Inflammatory macrophage (primary cell): ENCODE measurements around the gene RPAP3.
A peak's percentile ranks its signal among the peaks of the same experiment; 100 is the strongest.

Experiments used
- DNase-seq, 2 donors: peaks; one replicate each; pipeline ENCODE4 v3.0.0-alpha.2; 2020 to 2022
- total RNA-seq, 18 experiments: gene quantifications; one replicate each; lab custom pipeline; 2026; ENCODE audit warnings: mixed read lengths in 6 of 18, inconsistent platforms in 2 of 18; lab: John Stamatoyannopoulos, UW

RPAP3 gene, protein sequence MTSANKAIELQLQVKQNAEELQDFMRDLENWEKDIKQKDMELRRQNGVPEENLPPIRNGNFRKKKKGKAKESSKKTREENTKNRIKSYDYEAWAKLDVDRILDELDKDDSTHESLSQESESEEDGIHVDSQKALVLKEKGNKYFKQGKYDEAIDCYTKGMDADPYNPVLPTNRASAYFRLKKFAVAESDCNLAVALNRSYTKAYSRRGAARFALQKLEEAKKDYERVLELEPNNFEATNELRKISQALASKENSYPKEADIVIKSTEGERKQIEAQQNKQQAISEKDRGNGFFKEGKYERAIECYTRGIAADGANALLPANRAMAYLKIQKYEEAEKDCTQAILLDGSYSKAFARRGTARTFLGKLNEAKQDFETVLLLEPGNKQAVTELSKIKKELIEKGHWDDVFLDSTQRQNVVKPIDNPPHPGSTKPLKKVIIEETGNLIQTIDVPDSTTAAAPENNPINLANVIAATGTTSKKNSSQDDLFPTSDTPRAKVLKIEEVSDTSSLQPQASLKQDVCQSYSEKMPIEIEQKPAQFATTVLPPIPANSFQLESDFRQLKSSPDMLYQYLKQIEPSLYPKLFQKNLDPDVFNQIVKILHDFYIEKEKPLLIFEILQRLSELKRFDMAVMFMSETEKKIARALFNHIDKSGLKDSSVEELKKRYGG
- 13.7 to 42.4 (median 30.4) reads per million in 18 experiments for total RNA-seq

DNA sequence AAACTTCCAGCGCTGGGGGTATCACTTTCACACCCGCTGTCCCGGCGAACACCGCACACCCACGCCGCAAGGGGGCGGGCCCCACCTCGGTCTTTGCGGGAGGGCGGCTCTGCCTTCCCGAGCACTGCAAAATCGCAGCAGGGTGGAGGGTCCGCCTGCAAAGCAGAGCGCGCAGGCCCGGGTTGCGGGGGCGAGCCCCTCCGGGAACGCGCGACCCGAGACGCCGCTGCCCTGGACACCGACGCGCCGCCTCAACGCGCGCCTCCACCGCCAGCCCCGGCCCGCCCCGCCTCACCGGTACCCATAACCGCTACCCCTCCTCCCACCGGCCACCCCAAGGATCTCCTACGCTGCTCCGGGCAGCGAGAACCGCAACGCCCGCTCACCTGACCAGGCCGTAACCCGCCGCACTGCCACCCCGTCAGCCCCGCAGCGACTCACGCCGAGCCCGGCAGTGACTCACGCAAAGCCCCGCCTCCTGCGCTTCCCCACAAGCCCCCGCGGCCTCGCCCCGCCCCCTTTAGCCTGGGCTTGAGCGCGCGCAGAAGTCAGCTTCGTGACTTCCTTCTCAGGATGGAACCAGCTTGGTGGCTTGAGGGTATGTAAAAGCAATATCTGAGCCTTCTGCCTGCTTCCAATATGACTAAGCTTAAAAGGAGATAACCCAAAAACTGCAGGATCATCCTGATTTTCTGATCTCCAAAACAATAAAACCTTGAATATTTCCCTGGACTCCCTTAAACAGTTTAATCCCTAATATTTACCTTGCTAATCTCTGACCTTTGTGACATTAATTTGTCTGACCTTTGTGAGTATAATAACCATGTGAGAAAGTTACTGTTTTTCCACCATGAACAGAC, at the start of gene RPAP3:
Gene RPAP3, minus strand, starts transcription at position 465 of the 860 bp plus-strand sequence. CDS start 3,190 bp downstream, outside the sequence.
- peak; percentile 95 to 97 for DNase-seq

DNA sequence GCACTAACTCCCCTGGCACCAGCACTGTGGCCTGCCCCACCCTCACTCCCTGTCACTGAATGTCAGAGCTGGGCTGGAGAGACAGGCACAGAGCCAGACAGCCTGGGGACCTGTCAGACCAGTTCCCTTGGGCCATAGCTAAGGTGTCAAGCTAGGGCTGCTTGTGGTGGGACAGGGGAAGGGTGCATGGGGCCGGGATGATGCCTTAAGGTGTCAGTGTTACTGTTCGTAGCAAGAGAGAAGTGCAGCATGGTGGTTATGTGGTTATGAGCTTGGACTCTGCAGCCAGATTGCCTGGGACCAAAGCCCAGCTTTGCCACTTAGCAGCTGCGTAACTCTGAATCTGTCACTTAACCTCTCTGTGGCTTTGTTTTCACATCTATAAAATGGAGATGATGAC, 49.1 kb upstream of the RPAP3 start:
- DNase-seq, result no peak

DNA sequence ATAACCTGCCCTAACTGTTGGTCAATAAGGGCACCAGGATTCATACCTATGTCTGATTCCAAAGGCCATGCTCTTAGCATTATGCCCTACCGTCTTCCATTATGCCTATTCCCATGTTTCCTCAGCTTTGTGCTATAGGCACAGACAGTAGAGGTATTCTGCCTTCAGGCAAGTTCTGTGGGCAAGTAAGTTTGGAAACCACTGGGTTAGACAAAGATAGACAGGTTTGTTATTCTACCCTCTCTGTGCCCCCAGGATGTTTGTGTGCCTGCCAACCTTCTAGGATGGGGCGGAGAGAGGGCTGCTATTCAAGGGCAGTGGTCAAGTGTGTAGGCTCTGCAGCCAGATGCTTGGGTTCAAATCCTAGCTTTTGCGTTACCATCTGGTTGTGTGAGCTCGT, 48.3 kb upstream of the RPAP3 start:
- no peak for DNase-seq

DNA sequence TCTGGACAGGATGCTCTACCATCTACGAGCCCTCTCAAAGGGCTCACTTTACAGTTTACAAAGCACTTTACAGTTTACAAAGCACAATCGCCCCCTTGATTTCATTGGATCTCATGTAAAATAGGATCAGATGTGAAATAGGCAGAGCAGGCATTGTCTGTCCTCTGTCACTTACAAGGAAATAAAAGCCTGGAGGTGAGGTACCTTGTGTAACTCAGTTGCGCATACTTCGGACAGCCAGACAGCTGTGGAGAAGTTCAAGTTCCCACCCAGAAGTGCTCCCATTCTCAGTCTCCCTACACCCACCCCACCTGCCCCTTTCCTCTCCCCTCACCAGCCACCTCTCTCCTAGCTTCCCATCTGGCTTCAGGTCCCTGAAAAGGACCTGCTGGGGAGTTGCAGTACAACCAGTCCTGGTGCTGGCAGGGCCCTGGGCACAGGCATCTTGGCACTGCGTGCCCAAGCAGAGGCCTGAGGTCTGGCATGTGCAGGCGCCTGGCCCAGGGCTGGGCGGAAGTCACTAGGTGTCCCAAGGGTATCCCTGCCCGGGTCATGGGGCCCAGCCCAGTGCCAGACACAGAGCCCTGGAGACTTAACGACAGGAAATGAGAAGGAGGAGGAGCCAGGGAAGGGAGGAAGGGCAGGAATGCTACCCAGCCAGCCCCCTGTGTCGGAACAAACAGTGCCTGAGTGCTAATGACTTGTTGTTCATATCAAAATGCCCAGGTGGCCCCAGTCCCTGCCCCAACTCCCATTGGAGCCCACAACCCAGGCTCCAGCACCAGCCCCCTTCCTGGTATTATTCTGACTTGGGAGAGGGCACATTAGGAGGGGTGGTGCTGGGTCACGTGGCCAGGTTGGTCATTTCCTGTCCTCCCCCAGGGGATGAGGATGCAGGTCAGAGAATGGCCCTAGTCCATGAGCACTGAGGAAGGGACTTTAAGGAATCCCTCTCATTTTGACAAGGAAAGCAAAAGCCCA, 47.5 kb upstream of the RPAP3 start:
- DNase-seq, result no peak

DNA sequence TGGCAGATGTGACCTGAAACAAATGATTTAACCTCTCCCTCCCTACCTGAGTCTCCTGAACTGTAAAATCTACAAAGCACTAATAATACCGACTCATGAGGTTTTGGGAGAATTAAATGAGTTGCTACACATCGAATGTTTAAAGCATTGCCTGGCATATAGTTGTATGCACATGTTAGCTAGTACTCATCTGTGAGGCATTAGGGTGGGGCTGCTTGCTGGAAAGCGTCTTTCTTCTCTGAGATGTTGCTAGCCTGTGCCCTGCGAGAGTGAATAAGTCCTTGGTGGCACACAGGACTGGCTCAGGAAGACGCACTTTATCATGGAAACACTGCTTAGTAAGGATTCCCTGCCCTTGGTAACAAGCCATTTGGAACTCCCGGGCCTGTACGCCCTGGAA, 46.7 kb upstream of the RPAP3 start:
- no peak for DNase-seq

DNA sequence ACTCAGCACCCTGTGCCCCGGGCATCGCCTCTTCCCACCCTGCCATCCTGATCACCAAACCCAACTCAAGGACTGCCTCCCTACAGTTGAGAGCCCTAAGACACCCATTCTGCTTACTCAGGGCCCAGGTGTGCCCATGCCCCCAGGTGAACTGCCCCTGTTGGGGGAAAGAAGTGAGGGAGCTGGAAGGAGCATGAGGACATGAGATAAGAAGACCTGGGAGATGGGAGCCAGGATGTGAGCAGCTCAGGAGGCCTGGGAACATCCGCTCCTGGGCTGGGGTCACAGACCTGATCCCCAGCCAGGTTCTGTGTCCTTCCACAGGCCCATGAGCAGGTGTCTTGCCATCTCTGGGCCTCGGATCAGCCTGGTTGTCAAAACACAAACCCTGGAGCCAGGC, 46.3 kb upstream of the RPAP3 start:
- no peak for DNase-seq

DNA sequence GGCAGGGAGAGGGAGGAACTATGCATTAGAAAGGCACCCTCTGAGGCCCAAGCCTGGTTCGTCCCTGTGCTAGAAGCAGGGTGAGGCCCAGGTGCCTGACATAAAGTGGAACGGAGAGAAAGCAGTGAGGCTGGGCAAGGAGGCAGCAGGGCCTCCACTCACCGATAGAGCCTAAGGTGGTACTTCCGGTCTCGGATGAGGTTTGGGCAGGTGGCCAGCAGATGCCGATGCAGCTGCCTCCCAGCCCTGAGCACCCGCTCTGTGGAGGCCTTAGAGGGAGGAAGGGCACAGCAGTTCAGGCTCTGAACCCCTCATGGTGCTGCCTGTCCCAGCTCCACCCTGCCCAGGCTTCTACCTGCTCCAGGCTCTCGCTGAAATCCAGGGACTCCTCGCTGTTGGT, 45.7 kb upstream of the RPAP3 start:
- DNase-seq, result no peak

DNA sequence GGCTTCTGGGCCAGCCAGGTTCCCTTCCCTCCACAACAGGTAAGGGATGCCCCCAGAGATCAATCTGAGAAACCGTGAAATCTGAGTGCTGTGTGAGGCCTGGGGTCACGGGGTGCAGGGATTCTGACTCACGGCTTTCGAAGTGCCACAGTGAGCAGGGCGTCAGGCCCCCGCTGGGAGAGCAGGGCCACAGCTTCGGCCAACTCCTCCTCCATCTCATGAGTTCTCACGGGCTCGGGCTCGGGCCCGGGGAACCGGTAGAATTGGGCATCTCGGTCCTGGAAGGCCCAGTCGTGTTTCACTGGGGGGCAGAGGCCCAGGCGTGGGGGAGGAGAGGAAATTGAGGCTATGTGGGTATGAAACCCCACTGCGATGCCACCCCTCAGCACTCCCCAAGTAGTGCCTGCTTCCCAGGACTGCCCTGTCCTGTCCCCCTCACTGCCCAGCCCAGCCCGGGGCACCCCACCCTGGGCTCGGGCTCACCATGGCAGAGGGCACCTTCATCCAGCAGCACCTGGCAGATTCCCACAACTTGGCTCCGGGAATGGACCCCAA, 45.2 kb upstream of the RPAP3 start:
- no peak for DNase-seq

DNA sequence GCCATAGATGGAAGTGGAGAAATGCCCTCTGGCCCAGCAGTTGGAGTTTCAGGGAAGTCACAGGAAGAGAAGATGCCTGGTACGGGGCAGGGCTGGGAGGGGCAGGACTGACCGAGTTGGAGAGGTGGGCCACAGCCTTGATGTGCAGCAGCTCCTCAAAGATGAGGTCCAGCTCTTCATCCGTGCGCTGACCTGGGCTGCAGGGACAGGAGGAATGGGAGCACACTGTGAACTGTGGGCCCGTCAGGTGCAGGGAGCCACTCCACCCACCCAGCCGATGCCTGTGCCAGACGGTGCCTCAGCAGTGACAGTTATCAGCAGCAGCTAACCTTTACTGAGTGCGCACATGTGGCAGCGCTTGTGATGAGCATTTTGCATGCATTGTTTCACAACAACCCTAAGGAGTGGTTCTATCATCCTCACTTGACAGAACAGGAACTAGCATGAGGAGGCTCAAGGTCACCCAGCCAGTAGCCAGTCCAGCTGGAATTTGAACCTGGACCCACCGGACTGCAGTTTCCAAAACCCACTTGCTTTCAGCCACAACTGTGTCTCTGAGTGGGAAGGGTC, 44.5 kb upstream of the RPAP3 start:
- peak; percentile 85 to 92 for DNase-seq

DNA sequence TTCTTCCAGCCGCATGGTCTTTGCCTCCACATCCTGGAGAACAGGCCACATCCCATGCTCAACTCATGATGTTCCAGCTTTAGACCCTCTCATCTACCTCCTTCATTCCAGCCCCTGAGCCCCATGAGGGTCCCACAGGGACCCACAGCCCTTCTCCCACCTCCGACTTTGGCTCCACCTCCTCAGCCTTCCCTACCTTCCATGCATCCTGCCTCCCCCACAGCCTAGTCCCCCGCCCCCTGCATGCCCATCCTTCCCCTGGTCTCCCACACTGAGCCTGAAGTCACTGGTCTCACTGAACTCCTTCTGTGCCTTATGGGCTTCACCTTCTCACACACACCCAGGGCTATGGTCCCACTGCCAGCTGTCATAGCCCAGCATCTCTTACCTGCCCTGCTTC, 43.1 kb upstream of the RPAP3 start:
- no peak for DNase-seq

DNA sequence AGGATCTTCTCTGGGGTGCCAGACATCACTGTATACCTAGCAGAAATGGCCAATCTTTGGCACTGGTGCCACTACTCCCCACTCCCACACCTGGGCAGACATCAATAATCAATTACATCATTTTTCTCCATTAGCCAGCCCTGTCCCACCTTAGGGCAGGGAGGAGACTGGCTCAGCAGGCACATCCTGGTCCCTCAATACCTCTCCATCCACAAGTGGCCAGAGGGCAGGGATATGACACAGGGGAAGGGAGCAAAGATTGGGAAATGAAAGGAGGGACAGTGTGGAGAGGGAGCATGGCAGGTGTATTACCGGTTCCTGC, 42.6 kb upstream of the RPAP3 start:
- DNase-seq, result no peak

DNA sequence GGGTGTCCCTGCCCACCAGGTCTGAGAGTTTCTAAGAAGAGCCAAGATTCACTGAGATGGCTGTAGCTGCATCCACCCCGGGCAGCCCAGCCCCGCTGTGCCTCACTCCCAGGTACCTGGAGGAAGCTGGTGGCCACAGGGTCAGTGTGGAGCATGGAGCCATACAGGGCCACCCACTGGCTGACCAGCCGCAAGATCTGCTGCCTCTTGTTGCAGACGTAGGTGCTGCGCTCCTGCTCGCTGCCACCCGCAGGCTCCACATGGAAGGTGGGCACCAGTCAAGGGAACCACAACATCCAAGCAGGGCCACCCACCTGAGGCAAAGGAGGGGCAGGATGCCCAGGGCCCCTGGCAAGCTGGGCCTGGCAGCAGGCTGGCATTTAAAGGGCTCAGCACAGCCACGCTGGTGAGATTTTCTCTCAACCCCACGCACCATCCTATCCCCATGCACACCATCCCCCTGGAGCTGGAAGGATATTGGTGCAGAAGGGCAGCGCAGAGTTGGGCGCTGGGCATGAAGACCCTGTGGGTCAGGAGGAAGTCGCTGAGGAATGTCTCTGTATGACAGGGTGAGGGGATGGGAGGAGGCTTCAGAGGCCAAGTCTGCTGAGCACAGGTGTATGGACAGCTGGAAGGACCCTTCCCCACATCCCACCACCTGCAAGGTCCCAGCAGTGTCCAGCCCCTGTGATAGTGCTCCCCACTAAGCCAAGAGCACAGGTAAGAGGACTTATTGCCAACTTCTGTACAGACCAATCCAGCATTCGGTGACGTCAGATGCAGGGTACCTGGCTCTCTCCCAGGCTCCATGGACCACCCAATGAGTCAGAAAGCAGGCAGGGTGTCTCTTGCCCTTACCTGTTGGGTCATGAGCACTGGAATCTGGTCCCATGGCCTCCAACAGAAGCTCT, 42.0 kb upstream of the RPAP3 start:
- DNase-seq, result no peak

DNA sequence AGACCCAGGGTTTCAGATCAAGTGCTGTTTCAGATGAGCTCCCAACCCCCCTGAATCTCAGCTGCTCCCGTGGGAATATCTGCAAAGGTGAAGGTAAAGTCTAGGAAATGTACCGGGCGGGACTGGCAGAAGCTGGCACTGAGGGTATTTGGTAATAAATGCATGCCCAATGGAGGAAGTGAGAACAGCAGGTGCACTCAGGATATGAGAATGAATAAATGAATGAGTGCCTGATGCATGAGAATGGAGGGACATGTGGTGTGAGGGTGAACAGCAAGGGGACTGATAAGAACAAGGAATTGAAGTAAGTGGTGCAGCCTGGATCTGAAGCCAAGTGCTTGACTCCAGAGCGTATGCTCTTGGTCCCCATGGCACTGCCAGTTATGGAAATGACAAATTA, 41.3 kb upstream of the RPAP3 start:
- DNase-seq, result no peak

DNA sequence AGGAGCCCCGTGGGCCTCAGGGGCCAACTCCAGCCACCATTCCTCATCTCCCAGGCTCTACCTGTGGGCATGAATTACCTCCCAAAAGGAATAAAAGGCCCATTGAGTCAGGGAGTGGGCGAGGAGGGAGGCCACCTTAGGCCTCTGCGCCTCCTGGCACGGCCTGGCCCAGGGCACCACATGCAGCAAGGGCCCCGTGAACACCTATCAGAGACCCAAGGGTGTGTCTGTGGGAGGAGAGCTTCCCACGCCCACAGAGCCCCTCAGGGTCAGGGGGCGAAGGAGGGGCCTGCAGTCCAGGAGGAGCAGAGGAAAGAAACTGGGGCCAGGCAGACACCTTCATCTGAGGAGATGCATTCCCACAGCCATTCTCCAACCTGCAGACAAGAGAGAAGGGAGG, 40.7 kb upstream of the RPAP3 start:
- no peak for DNase-seq

DNA sequence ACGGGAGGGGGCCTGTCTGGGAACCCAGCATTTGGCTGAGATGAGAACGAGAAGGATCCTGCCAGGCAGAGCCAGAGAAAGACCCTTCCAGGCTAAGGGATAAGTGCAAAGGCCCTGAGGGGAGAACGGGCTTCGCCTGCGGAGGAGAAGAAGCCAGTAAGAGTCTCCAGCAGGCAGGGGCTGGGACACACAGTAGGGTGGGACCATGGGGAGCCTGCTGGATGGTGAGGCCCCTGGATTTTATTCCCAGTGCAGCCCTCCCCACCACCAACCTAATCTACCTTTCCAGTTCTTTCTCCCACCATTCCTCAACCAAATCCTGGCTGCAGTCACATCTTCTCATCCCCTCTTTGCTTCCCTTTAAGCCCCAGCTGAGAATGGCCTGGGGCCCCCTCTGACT, 40.2 kb upstream of the RPAP3 start:
- no peak for DNase-seq

DNA sequence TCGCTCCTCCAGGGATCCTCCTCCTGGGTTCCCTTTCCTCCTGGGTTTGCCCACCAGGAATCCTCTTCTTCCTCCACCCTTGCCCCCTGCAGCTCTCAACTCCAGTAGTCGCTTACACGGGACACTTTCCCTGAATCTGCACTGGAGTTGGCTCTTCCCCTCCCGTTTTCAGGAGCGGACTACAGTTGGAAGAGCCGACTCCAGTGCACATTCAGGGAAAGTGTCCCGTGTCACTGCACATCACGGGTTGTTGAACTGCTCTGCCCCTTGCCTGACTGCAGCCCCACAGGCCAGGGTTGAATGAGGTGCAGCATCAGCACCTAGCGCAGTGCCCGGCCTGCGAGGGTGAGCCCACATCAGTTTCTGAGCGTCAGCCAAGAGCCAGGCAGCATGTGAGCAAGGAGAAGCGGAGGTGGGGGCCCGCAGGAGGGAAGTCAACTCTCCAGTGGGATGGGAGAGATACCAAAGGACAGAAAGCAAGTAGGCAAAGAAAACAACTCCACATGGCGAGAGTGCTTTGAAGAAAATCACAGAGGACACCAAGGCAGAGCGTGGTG, 39.7 kb upstream of the RPAP3 start:
- DNase-seq, result no peak

DNA sequence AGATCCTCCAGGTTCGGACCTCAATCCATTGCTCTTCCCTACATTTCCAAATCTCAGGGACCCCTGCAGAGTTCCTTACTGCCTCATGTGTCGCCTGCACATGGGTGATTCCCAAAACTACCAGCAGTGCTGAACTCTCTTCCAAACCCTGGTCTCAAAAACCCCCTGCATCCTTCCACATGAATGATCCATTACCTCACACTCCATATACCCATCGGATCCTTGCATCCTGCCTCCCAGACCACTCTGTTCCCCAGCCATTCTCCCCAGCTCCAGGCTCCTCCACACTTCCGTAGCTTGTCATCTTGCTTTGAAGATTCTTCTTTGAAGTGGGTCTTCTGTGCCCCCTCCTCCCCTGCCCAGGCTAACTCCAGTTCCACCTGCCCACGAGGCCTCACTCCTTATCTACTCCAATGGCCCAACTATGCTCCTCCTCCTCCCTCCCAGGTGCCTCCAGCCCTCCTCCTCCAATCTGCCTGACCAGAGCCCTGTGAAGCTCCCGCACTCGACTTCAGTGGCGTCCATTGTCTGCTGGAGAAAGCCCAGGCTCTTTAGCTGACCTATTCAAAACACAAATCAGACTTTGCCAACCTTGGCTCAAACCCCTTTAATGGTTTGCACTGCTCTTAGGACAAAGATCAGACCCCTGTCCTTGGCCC, 39.1 kb upstream of the RPAP3 start:
- DNase-seq, result no peak

DNA sequence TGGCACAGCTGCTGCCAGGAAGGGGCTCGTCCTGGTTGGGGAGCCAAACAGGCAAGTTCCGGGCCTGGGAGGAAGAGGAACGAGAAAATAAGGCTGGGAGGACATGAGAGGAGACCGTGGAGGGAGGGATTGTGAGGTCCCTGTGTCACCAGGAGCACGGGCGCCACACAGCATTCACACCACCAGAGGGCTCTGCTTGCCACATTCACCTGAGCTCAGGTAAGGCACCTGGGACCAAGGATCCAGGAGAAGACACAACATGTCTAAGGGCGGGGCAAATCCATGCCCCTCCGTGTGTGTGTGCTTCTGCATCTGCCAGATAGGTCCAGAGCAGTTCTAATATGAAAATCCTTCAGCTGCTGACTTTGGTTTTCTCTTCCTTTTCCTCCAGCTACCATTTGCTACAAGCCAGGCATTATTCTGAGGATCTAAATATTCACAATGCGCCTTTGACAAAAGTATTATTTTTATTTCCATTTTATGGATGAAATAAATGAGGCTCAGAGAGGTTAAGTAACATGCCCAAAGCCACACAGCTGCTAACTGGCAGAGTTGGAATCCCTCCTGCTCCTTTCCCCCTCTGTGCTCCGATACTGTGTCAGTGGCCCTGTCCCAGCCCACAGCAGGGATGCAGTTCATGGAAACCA, 38.3 kb upstream of the RPAP3 start:
- DNase-seq, result no peak

DNA sequence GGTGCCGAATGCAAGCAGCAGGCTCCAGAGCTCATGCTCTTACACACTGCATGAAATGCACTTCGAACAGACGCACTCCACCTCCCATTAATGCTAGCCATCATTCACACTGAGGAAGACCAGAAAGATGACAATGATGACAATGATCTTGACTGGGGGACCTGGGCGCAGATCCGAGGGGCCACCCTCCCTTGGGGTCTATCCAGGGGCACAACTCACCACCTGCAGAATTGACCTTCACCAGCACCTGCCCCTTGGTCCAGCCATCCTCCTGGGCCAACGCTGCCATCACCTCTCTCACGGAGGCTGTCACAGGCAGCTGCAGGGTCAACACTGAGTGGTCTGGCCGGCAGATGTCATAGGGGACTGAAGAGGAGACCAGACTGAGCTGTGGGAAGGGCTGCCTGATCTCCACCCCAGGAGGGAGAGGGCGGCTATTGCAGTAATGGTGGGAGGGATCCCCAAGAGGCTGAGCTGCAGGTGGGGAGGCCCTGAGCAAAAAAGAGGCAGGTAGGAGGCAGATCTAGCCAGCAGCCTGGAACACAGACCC, 37.6 kb upstream of the RPAP3 start:
- DNase-seq, result no peak
